HepG2 (cell line): ENCODE results near the gene RDH13. TPM values are rescaled to one million over a fixed set of nuclear protein-coding genes. Genes with fewer than 3 reads are reported as not detected.
A peak's percentile ranks its signal among the peaks of the same experiment; 100 is the strongest.

ENCODE experiments used
- AHR ChIP-seq: IDR thresholded peaks from 2 replicates; pipeline ENCODE4 v1.6.1; 2018; ENCODE audit warnings: missing genetic modification reagents, missing compliant biosample characterization
- ELF3 ChIP-seq: IDR thresholded peaks from 2 replicates; pipeline ENCODE4 v1.6.1; 2016; ENCODE audit warnings: missing genetic modification reagents, missing compliant biosample characterization
- FUBP1 ChIP-seq: sonication (generic); formaldehyde crosslinking; IDR thresholded peaks from 2 replicates; pipeline ENCODE4 v1.5.1; 2020; ENCODE audit warnings: missing genetic modification reagents, mild to moderate bottlenecking, borderline replicate concordance
- GABPB1 ChIP-seq: IDR thresholded peaks from 2 replicates; pipeline ENCODE4 v1.6.1; 2016; ENCODE audit warnings: mild to moderate bottlenecking, missing genetic modification reagents, moderate library complexity, missing compliant biosample characterization
- JUN ChIP-seq: sonication (generic); formaldehyde crosslinking; IDR thresholded peaks from 2 replicates; pipeline ENCODE4 v1.4.0; 2020; ENCODE audit warnings: mild to moderate bottlenecking, missing genetic modification reagents
- MED13 ChIP-seq: sonication (generic); formaldehyde crosslinking; IDR thresholded peaks from 2 replicates; pipeline ENCODE4 v1.5.0; 2020; ENCODE audit warnings: missing genetic modification reagents
- MLXIP ChIP-seq: sonication (generic); formaldehyde crosslinking; IDR thresholded peaks from 2 replicates; pipeline ENCODE4 v1.9.0; 2021; ENCODE audit warnings: missing genetic modification reagents, borderline replicate concordance
- SIX1 ChIP-seq: sonication (generic); formaldehyde crosslinking; IDR thresholded peaks from 2 replicates; pipeline ENCODE4 v1.4.0; 2020; ENCODE audit warnings: missing genetic modification reagents, borderline replicate concordance
- ZBTB26 ChIP-seq: IDR thresholded peaks from 2 replicates; pipeline ENCODE4 v1.6.1; 2016; ENCODE audit warnings: missing compliant biosample characterization, missing genetic modification reagents, borderline replicate concordance
- ZFY ChIP-seq: sonication (generic); formaldehyde crosslinking; IDR thresholded peaks from 2 replicates; pipeline ENCODE4 v1.4.0; 2020; ENCODE audit warnings: missing genetic modification reagents
- ZNF562 ChIP-seq: sonication (generic); formaldehyde crosslinking; IDR thresholded peaks from 2 replicates; pipeline ENCODE4 v1.8.0; 2022; ENCODE audit warnings: missing genetic modification reagents, borderline replicate concordance
- ZNF646 ChIP-seq: sonication (generic); formaldehyde crosslinking; IDR thresholded peaks from 2 replicates; pipeline ENCODE4 v1.9.0; 2021; ENCODE audit warnings: mild to moderate bottlenecking, missing genetic modification reagents
- ZSCAN5A ChIP-seq: sonication (generic); formaldehyde crosslinking; IDR thresholded peaks from 2 replicates; pipeline ENCODE4 v1.8.0; 2022; ENCODE audit warnings: mild to moderate bottlenecking, missing genetic modification reagents, borderline replicate concordance
- polyA plus RNA-seq, 8 experiments: library from polyadenylated mRNA; depleted of rRNA in 3 of 8; stranded (reverse) in 7 of 8; unstranded in 1 of 8; fragments of >200 nt; fragmentation: Illumina TruSeq in 4 of 8; extraction: Trizol in 4 of 8; gene quantifications; 2 replicates each; pipeline versions ENCODE4 v1.2.1 to v1.2.3, GENCODE V29; 2011 to 2016; ENCODE audit warnings: low read depth in 4 of 8, missing spikeins in 1 of 8, mixed read lengths in 1 of 8; ENCODE audit not compliant: insufficient read depth in 1 of 8
- total RNA-seq, 5 experiments: library from RNA; depleted of rRNA; stranded (reverse); fragments of >200 nt; fragmentation: Illumina TruSeq; extraction: Trizol; gene quantifications; 2 replicates each; pipeline ENCODE4 v1.2.3, GENCODE V29; 2016; ENCODE audit warnings: low read depth in 1 of 5

The RDH13 gene
- total and polyA plus RNA-seq, 2 of the 13 experiments (the other 11 are each of a cell fraction or from before 2014, with no cell fraction given), result 13.4 to 21.5 TPM

GRCh38 chr19:55080968-55081769 is 18.2 kb upstream of the RDH13 start (continued):
- no peak for TF ChIP-seq ZNF646 (CRISPR knock-in tag)
- TF ChIP-seq SIX1 (CRISPR knock-in tag), result no peak
- TF ChIP-seq AHR (CRISPR knock-in tag), result no peak
- no peak for TF ChIP-seq JUN
- TF ChIP-seq ZBTB26 (CRISPR knock-in tag), result no peak
- no peak for TF ChIP-seq MED13
- no peak for TF ChIP-seq ZSCAN5A (CRISPR knock-in tag)
- no peak for TF ChIP-seq ELF3
- no peak for TF ChIP-seq ZNF562 (CRISPR knock-in tag)
- TF ChIP-seq ZFY (CRISPR knock-in tag), result peak; percentile 53
- no peak for TF ChIP-seq MLXIP
- TF ChIP-seq FUBP1 (CRISPR knock-in tag), result no peak
- TF ChIP-seq GABPB1 (CRISPR knock-in tag), result peak; percentile 70
